Calu3 (cell line): ENCODE measurements around the gene RGS9. TPM values are rescaled to one million over a fixed set of nuclear protein-coding genes. Genes with fewer than 3 reads are reported as not detected.

ENCODE experiments used
- BruUV-seq: library from RNA; stranded (reverse); fragments of 400-500 nt; replicated peaks from 2 replicates; lab custom pipeline; 2021; lab: Mats Ljungman, UMichigan
- CTCF ChIA-PET: fragments of 300-600 bp; sonication (Branson Sonifier 250); formaldehyde crosslinking; loops from one replicate; lab custom pipeline; 2022; ENCODE audit warnings: antibody characterized with exemption; lab: Charles Lee
- DNase-seq: peaks from one replicate; pipeline ENCODE4 v3.0.0; 2022
- H3K27ac Mint-ChIP-seq: one replicate; pipeline ENCODE4 v1.8.0; 2022; ENCODE audit warnings: mixed read lengths; ENCODE audit not compliant: unreplicated experiment
- H3K27me3 Mint-ChIP-seq: one replicate; pipeline ENCODE4 v1.8.0; 2022; ENCODE audit warnings: mixed read lengths; ENCODE audit not compliant: unreplicated experiment
- H3K36me3 Mint-ChIP-seq: one replicate; pipeline ENCODE4 v1.8.0; 2022; ENCODE audit warnings: mild to moderate bottlenecking, moderate library complexity, mixed read lengths; ENCODE audit not compliant: insufficient read depth, unreplicated experiment
- H3K4me1 Mint-ChIP-seq: one replicate; pipeline ENCODE4 v1.8.0; 2022; ENCODE audit warnings: mild to moderate bottlenecking, low read depth, mixed read lengths; ENCODE audit not compliant: unreplicated experiment
- H3K4me3 Mint-ChIP-seq: one replicate; pipeline ENCODE4 v1.8.0; 2022; ENCODE audit warnings: mild to moderate bottlenecking, low read depth, moderate library complexity, mixed read lengths; ENCODE audit not compliant: unreplicated experiment
- H3K9me3 Mint-ChIP-seq: one replicate; pipeline ENCODE4 v1.8.0; 2022; ENCODE audit warnings: low read depth, mixed read lengths; ENCODE audit not compliant: unreplicated experiment
- intact Hi-C: fragments of 100-400 bp; cut with micrococcal nuclease; formaldehyde crosslinking; loops from one replicate; pipeline ENCODE4 v1.10.0; 2022; ENCODE audit not compliant: unreplicated experiment
- total RNA-seq: library from RNA; stranded (reverse); gene quantifications from 2 replicates; pipeline ENCODE4 v1.2.3, GENCODE V29; 2022
- TF ChIP-seq, protein P1 (sequence below): fragments of 200-600 bp; IDR thresholded peaks from one replicate; pipeline ENCODE4 v1.8.0; 2022; ENCODE audit warnings: antibody characterized with exemption; ENCODE audit not compliant: unreplicated experiment

Gene RGS9
- total RNA-seq, 1 experiment from 2014 or later: 0.54 TPM

DNA sequence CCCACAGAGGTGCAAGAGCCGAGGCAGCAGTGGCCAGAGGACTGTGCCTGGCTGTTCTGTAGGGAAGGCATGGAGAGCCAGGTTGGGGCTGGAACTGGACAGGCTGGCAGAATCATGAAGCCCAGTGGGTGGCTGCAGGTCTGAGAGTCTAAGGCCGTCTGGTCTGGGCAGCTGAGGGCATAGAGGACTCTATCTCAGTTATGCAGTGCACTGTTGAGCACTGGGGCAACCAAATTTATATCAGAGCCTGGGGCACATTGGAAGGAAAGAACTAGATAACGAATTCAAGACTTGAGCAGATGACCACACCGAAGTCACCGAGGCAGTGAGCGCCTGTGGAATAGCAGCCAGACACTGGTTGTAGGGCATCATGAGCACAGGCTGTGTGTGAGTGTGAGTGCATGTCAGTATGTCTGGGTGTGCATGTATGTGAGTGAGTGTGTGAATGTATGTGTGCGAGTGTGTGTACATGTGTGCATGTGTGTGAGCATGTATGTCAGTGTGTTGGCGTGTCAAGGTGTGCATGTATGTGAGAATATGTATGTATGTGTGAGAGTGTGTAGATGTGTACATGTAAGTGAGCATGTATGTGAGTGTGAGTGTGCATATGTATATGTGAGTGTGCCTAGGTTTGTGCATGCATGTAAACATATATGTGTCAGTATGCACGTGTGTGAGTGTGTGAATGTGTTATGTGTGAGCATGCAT lies 37.0 kb downstream of the RGS9 start:
- BruUV-seq: no TSS peak
- TF ChIP-seq, protein P1, sequence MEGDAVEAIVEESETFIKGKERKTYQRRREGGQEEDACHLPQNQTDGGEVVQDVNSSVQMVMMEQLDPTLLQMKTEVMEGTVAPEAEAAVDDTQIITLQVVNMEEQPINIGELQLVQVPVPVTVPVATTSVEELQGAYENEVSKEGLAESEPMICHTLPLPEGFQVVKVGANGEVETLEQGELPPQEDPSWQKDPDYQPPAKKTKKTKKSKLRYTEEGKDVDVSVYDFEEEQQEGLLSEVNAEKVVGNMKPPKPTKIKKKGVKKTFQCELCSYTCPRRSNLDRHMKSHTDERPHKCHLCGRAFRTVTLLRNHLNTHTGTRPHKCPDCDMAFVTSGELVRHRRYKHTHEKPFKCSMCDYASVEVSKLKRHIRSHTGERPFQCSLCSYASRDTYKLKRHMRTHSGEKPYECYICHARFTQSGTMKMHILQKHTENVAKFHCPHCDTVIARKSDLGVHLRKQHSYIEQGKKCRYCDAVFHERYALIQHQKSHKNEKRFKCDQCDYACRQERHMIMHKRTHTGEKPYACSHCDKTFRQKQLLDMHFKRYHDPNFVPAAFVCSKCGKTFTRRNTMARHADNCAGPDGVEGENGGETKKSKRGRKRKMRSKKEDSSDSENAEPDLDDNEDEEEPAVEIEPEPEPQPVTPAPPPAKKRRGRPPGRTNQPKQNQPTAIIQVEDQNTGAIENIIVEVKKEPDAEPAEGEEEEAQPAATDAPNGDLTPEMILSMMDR: no peak
- peaks cover 21% of the 10 kb centered on the region for H3K27me3 Mint-ChIP-seq
- H3K9me3 Mint-ChIP-seq: peaks cover 3% of the 10 kb centered on the region
- intact Hi-C loops: no loop called here
- no peak overlapping the region for H3K27ac Mint-ChIP-seq
- H3K36me3 Mint-ChIP-seq: no peaks in the 10 kb centered on the region
- H3K4me3 Mint-ChIP-seq: no peak overlapping the region
- CTCF ChIA-PET: no interaction called here
- H3K4me1 Mint-ChIP-seq: no peaks in the 10 kb centered on the region
- no peak for DNase-seq

DNA sequence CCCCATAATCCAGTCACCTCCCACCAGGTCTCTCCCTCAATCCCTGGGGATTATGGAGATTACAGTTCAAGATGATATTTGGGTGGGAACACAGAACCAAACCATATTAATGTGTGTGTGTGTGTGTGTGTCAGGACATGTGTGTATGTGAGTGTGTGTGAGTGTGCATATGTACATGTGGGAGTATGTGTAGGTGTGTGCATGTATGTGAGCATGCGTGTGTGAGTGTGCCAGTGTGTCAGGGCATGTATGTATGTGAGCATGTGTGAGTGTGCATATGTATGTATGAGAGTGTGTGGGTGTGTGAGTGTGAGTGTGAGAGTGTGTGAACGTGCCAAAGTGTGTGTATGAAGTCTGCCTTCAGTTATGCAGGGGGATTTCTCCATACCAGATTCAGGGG lies 37.8 kb downstream of the RGS9 start:
- TF ChIP-seq, protein P1: no peak
- H3K27ac Mint-ChIP-seq: no peak overlapping the region
- peaks cover 30% of the 10 kb centered on the region for H3K27me3 Mint-ChIP-seq
- no peak overlapping the region for H3K4me3 Mint-ChIP-seq
- BruUV-seq: no TSS peak
- intact Hi-C loops: no loop called here
- CTCF ChIA-PET: no interaction called here
- no peaks in the 10 kb centered on the region for H3K36me3 Mint-ChIP-seq
- no peaks in the 10 kb centered on the region for H3K4me1 Mint-ChIP-seq
- DNase-seq: no peak
- peaks cover 3% of the 10 kb centered on the region for H3K9me3 Mint-ChIP-seq

DNA sequence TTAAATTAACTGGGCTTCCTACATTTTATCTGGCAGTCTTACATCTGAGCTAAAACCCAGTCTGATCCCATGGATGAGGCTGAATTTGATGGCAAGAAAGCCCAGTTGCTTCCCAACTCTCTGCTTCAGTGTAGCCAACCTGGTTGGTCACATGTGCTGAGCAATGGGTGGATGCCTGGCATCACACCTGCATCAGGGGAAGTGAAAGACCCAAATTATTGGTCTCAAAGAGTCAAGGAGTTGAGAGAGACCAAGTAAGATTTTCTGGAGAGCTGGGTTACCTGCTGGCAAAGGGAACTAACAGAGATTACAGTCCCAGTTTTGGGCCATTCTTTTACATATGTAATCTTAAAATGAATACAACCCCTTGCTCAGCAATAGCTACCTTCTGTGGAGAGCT lies 38.8 kb downstream of the RGS9 start:
- H3K4me3 Mint-ChIP-seq: no peak overlapping the region
- DNase-seq: no peak
- BruUV-seq: no TSS peak
- H3K36me3 Mint-ChIP-seq: no peaks in the 10 kb centered on the region
- no peaks in the 10 kb centered on the region for H3K4me1 Mint-ChIP-seq
- TF ChIP-seq, protein P1: no peak
- no peak overlapping the region for H3K27ac Mint-ChIP-seq
- H3K9me3 Mint-ChIP-seq: peaks cover 3% of the 10 kb centered on the region
- peaks cover 39% of the 10 kb centered on the region for H3K27me3 Mint-ChIP-seq
- CTCF ChIA-PET: no interaction called here
- intact Hi-C loops: no loop called here

DNA sequence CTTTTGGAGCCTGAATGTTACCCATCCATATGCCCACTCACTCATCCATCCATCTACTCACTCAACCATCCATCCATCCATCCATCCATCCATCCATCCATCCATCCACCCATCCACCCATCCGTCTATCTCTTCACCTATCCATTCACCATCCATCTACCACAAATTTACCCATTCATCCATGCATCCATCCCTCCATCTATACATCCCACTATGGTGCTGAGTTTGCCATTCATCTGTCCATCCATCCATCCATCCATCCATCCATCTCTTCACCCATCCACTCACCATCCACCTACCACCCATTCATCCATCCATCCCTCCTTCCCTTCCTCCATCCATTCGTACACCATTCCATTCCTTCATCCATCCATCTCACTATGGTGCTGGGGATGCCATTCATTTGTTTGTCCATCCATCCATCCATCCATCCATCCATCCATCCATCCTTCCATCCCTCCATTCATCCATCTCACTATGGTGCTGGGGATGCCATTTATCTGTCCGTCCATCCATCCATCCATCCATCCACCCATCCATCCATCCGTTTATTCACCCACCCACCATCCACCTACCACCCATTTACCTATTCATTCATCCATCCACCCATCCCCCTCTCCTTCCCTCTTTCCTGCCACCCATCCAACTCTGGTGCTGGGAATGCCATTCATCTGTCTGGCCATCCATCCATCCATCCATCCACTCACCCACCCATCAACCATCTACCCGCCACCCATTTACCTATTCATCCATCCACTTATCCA lies 39.7 kb downstream of the RGS9 start:
- BruUV-seq: no TSS peak
- Mint-ChIP-seq H3K9me3 (peaks cover 3% of the 10 kb centered on the region), H3K4me1 (no peaks in the 10 kb centered on the region), H3K36me3 (no peaks in the 10 kb centered on the region), H3K27me3 (peaks cover 48% of the 10 kb centered on the region), H3K4me3 (no peak overlapping the region), H3K27ac (no peak overlapping the region)
- intact Hi-C loops: no loop called here
- TF ChIP-seq, protein P1: no peak
- CTCF ChIA-PET: no interaction called here
- no peak for DNase-seq
